Inflammatory macrophage (primary cell): ENCODE results near the gene KCNN3.
A peak's percentile ranks its signal among the peaks of the same experiment; 100 is the strongest.

Experiments used
- DNase-seq, 2 donors: peaks; one replicate each; pipeline ENCODE4 v3.0.0-alpha.2; 2020 to 2022

Gene KCNN3

DNA sequence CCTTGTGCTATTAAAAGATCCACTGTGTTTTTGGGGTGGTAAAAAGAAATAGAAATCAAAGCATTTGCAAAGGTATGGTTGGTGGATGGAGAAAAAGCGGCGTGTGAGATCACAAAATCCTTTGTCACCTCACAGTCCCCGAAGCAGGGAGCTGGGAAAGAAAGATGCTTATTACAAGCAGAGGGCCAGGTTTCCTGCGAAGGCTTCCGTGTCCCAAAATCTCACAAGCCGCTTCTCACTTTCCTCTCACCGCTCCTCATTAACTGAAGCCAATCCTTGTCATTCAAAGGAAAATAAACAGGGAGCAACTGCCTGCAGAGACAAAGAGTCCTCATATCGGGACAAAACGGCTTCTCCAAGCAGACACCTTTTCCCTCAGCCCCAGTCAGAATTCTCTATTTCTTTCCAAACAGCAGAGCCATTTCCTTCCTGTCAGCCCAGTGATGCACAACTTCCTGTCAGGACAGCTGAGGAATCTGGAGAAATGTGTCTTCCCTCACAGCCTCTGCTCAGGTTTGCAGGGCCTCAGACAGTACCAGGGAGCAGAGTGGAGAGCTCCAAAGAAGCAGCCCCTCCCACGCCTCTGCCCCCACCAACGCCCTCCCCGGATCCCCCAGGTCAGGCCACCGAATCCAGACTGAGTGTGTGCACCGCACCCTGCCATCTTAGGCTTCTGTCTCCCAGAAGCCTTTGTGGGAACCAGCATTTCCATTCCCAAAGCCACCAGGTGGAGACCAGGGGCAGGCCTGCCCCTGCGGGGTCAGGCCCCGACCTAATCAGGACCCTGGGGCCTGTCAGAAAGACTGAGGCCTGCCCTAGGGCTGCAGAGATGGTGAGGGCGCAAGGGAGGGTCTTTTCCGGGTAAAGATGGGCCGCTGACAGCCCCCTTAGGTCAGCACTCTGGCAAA lies 29.6 kb downstream of the KCNN3 start:
- no peak for DNase-seq

DNA sequence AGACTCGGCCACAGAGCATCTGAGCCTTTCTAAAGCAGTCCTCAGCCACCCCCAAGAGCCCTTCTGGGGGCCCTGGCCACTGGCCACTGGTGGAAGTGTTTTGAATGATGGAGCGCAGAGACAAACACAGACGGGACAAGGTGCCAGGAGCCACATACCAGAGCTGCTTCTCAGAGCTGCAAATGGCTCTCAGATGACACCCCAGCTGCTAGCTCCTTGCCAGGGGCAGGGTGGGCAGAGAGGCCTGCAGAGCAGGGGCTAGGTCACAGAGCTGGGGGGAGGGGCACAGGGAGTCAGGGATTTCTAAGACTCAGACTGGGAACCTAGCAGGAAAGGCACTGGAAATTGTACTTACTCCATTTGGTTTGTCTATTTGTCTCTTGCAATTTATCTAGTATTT lies 30.4 kb downstream of the KCNN3 start:
- no peak for DNase-seq

DNA sequence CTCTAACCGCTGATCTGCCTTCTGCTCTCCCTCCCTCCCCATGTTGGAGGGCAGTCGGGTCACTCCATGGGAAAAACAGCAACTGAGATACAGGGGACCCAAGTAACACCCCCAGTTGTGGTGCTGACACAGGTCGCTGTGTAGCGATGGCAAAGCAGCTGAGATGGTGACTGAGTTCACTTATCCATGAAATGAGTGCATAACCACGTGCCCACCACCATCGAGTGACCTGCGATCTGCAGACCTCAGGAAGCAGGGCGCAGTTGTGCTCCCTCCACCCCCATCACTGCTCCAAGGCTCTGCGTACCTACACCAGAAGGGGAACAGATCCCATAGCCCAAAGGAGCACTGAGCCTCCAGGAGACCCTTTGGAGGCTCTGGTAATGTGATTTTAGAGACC lies 31.1 kb downstream of the KCNN3 start:
- DNase-seq: no peak

DNA sequence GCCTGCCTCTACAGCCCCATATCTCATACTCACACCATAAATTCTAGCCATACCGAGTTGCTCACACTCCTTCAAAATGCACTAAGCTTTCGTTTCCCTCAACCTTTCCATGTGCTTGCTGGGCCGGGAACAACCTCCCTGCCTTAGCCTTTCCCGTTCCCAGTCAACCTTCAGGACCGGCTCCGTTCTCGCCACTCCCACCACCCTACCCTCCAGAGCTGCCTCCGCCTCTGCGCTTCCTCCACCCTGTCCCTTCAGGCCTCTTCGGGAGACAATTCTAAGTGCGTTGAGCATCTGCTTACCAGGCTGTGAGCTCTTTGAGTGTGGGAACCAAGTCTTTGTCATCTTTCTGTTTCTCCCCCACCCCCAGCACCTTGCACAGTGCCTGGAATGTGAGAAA lies 31.6 kb downstream of the KCNN3 start:
- DNase-seq: no peak

DNA sequence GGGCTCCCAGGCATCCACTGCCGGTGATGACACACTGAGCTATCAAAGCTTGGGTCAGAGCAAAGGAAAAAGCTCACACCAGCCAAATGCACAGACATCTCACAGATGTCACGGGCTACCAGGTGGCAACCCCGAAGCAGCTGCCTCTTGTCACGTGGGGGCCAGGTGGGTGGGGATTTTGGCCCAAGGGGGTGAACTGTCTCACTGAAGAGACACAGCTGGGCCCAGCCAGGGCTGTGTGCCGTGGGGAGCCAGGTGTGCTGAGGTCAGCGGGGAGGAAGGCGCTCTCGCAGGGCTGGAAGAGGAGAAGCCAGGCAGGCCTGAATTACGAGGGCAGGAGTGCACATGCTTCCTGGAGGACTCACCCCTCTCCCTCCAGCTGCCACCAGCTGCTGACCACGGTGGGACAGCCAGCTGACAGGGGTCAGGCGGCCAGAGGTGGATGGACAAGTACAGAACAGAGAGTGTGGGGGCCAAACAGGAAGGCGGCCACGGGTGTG lies 32.4 kb downstream of the KCNN3 start:
- DNase-seq: no peak

DNA sequence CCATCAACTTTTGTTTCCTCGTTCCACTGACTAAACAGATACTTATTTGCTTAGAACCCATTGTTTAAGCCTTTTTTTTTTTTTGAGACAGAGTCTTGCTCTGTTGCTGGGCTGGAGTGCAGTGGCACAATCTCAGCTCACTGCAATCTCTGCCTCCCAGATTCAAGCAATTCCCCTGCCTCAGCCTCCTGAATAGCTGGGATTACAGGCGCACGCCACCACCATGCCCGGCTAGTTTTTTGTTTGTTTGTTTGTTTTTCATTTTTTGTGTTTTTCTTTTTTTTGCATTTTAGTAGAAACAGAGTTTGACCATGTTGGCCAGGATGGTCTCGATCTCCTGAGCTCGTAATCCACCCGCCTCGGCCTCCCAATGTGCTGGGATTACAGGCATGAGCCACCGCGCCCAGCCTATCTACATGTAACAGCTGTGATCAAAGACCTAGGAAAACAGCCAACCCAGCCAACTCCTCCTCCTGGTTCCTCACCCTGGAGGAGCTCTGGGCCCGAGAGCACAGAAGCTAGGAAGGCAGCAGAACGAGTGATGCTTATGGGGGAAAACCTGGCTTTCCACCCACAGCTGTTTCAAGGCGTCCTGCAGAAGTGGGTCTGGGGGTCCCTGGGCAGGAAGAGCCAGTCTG lies 32.9 kb downstream of the KCNN3 start:
- no peak for DNase-seq

DNA sequence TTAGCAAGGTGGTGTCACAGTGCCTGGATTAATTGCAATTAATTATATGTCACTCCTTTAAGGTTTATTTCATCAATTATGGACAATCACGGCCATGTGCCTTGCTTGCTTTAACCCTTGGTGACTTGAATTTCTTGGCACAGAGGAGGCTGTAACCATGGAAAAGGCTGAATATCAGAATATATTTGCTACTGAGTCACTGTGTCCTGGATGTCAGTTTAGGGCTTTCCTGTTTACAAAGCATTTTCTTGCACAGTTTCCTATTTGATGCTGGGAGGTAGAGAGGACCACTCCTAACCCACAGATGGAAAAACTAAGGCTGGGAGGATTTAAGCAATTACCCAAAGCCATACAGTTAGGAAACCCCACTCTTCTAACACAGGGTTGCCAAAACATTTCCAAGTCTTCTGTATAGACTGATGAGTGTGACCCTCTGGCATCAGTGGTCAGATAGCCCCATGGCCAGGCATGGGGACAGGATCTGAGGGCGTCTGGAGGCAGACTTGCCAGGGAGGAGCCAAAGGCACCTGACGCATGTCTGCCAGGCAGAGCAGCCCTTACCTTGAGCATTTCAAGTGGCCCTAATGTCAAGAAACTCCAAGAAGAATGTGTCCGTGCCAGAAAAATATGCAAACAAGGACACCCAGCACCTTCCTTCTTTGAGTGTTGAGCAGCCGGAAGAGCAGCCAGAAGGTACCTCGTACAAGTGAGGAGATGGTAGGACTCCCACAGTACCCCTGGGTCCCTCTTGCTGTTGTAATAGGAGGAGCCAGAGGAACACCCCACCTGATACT lies 34.4 kb downstream of the KCNN3 start:
- DNase-seq: no peak

DNA sequence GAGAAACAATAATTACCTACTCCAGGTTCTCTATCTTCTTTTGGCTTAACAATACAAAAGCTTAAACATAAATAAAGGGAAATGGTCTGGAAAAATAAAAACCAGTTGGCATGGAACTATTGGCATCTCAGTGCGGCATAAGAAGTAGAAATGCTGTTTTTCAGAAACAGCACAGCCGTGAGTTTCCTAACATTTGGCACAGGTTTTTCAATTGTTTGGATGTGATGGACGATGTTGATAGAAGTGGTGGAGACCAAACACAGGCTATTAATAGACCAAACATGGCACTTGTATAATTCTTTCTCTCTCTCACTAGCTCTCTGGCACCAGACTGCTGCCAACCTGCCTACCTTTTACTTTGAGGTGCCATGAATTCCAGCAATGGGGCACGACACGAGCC lies 36.2 kb downstream of the KCNN3 start:
- no peak for DNase-seq

DNA sequence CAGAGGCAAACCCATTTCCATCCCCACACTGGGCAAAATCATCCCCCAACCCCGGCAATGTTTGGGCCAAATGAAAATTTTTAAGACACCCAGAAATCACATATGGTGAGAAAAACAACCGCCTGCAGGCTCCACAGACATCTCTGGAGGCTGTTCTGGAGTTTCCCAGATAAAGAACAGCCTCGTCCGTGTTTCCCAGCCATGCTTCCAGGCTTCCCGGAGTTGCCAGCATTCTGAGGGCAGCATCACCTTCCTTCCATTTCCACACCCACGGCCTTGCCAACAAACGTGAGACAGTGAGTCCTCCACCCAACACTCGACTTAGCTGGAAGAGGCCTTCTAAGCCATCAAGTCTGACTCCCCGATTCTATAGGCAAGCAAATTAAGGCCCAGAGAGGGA lies 36.9 kb downstream of the KCNN3 start:
- no peak for DNase-seq

DNA sequence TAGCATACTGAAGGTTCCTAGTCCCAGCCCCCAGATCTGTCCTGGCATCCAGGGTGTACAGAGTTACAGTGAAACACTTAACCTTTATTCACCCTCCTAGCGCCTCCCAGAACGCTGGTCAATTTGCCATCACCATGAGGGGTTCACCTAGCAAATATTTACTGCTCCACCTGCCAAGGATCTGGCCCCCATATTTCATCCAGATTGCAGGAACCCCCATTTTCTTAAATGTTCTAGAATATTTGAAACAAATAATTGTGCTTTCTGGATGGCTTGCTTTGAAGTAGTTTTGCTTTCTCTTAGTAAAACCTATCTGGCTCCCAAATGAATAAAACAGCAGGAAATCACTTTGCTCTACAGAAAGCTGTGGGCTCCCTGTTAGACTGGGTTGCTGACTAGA lies 37.7 kb downstream of the KCNN3 start:
- no peak for DNase-seq

DNA sequence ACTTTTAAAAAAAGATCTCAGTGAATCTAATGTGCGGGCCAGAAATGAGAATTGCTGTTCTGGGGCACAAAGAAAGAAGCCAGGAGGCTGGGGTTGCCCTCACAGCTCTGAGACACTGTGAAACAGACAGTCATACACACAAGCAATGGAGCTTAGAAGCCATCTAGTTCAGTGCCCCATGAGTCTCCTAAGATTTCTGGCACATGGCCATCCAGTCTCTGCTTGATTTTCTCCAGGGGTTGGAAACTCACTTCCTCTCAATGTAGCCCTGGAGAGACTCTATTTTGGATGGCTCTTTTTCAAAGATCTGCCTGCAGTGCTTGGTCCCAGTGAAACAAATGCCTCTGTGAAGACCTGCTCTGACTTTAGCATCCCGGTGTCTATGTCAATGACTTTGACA lies 38.6 kb downstream of the KCNN3 start:
- DNase-seq: no peak

DNA sequence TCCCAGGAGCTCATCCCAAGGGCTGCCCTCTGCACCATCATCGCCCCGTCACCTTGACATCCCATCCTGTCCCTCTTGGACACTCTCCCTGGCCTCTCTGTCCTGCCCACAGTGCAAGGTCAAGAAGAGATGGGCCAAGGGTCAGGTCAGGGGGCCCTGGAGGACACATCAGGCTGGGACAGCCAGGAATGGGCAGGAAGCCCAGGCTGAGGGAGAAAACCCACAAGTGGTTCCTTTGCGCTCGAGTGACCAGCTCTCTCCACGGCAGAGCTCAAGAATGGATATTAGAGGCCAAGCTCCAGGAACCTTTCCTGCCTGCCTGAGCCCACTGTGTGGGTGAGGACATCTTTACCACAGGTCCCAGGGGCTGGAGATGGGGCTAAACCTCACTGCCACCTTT lies 41.0 kb downstream of the KCNN3 start:
- no peak for DNase-seq

DNA sequence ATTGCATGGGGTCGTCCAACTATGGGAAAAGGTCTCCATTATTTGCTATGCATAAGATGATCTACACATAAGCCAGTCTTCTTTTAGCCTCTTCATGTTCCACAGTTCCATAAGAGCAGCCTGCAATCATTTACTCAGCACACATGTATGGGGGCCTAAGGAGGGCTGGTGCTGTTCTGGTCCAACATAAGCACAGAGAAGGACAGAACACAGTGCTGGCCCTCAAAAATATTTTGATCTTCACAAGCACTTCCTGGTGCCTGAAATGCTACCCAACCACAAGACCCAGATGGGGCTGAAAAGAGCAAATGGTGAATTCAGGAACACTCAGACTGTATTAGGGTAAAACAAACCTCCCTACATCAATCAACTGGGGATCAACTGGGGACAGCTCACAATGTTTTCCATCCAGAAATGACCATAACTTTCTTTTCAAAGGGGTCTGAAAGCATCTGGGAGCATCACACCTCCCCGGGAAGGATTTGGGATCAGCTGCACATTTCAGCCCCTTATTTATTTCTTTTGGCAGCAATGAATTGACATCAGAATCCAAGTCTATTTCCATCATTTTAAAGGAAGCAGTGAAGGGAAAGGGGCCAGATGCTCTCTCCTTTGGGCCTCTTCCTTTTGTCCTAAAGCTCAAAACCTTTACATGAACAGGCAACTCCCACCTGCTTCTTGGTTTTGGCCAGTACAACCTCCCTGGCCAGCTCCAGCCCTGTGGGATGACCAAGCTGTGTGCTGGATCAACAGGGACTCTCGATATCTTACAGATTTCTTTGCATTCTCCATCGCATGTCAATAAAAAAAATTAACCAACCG lies 45.7 kb downstream of the KCNN3 start:
- no peak for DNase-seq

DNA sequence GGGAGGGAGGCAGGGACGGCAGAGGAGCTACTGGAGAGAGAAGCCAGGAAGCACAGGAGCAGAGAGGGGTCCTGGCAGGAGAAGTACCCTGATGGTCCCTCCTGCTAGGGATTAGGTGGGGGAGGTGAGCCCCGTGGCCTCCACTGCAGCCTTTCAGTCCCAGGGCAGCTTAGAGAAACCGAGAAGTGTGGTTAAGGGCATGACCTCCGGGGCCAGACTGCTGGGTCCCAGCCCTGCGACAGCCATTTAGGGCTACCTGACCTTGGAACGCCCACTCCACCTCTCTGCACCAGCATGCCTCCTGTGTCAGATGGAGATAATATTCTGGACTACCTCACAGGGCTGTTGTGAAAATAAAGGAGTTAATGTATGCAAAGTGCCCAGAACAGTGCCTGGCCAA lies 47.4 kb downstream of the KCNN3 start:
- DNase-seq: no peak

DNA sequence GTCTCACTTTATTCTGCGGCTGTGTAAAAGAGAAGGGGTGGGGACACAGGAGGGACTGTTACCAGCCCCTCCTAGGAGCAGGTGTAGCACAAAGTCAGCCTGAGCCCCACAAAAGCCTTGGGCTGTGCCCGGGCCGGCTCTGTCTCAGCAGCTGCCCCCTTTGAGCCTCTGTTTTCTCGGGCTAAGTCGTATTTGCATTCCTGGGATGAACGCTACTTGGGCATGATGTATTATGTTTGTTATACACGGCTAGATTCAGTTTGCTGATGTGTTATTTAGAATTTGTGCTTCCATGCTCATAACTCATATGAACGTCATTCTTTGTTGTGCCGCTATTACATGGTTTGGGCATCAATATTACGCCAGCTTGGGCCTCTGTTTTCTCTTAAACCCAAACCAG lies 47.8 kb downstream of the KCNN3 start:
- no peak for DNase-seq

DNA sequence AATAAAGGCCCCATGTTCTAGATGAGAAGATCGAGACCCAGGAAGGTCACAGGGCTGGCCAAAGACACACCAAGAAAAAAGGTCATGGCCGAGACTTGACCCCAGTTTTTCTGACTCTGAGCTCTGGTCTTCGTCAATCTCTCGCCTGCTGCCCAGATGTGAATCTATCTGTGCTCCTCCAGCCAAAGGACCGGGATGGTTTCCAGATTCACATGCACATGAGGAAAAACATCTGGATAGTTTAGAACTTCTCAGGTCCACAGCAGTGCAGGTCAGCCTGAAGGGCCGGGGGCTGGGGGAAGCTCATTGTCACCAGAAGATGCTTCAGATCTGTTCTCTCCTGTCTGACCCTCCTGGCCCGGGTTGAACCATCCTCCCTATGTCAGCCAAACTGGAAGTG lies 49.0 kb downstream of the KCNN3 start:
- no peak for DNase-seq

DNA sequence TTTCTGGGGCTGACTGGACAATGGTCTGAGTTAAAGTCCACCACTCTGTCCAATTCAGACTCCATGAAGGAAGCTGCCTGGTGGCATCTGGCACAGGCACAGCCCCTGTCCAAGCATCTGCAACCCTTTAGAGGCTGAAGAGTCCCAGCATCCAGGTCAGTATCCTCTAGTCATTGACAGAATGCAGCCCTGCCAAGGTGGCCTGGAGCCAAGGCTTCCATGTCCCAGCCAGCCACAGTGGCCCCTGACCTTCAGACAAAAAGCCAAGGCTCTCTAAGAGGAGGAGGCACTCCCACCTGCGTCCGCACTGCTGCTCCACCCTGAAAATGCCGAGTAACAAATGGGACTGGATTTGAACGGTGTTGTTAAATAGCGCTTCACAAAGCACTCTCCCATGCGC lies 49.4 kb downstream of the KCNN3 start:
- DNase-seq: no peak

DNA sequence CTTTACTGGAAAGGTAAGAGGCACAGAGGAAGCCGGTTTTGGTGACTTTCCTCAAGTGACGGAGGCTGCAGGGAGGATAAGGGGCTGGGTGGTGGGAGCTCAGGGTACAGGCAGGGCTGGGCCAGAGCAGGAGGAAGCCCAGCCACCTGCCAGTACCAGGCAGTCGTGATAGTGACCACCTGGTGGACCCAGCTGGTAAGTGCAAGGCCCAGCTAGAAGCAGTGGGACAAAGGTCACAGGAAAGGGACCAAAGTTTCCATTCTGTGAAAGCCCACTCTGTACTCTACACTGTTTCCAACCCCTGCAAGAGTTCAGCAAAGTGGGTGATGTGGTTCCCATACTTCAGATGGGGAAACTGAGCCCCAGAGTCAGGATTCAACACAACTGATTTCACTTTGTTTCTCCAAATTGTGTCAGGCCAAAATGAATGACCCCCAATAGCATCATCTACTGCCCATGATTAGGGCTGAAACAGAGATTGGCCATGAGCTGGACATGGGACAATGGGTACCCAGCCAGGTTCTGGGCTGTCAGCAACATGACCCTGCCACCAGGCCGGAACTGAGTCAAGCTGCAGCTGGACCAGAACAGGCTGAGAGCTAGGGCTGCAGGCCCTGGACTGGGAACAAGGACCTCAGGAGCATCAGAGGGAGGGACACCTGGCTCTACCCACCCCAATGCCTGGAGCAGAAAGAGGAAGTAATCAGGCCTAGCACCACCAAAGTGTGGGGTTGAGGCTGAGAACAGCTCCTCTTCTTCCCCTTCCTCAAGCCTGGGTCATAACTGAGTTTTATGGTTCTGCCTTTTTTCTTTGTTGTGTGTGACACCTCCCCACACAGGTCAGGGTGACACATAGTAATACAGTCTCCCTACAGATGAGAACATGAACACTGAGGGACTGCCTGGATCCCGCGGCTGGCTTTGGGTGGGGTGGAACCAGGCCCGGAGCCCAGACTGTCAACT lies 50.2 kb downstream of the KCNN3 start:
- peak; percentile 29 to 53 for DNase-seq

DNA sequence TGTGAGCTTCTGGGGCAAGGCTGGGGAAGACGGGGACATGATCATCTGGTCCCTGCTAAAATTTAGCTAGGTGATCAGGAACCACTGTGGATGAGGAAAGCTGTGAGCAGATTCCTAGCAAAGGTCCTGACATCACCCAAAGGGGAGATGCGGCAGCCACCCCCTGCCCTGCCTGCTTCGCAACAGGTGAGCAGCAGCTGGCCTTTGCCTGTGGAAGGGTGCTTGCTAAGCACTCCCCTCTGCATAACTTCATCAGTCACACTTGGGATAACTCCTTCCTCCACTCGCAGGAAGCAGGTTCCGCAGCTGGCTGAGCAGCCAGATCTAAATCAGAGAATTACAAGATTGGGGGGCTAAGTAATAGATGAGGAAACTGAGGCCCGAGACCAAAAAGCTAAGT lies 51.2 kb downstream of the KCNN3 start:
- DNase-seq: no peak

DNA sequence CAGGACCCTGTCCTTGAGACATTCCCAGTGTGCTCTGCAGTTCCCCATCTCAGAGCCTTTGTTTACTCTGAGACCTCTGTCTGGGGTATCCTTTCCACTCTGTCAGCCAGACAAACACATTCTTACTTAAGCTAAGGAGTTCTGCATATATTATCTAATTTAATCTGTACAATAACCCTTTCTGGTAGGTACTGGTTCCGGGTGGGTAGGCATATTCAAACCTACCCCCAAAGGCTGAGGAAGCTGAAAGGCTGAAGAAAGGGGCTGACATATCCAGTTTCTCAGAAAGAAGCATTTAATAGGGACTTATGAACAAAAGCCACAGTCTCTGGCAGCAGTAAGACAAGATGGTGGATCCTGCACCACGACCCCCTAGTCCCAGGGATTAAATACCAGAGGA lies 53.1 kb downstream of the KCNN3 start:
- no peak for DNase-seq

DNA sequence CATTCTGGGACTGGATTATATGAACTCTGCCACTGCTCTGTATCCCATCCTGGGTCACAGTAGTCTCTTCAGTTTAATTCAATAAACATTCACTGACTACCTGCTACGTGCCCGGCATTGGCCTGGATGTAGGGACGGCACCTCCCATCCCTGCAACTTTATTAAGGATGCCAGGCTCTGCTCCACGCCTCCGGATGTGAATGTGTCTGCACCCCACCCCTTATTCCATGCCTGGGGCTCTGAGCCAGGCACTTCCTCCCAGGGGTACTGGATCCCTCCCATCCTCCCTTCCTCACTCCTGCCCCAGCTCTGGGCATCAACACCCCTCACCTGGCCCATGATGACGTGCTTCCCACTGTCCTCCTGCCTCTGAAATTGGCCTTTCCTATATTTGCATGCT lies 53.7 kb downstream of the KCNN3 start:
- DNase-seq: no peak
